HG02763 (cell line): Measurements from ENCODE around the gene SEPTIN6.
A peak's percentile ranks its signal among the peaks of the same experiment; 100 is the strongest.

Experiments
- ATAC-seq: cut with Tn5 transposase; IDR thresholded peaks from one replicate; pipeline ENCODE4 v1.9.1; 2021; ENCODE audit warnings: mild to moderate bottlenecking, moderate library complexity; ENCODE audit not compliant: unreplicated experiment

SEPTIN6 gene

DNA sequence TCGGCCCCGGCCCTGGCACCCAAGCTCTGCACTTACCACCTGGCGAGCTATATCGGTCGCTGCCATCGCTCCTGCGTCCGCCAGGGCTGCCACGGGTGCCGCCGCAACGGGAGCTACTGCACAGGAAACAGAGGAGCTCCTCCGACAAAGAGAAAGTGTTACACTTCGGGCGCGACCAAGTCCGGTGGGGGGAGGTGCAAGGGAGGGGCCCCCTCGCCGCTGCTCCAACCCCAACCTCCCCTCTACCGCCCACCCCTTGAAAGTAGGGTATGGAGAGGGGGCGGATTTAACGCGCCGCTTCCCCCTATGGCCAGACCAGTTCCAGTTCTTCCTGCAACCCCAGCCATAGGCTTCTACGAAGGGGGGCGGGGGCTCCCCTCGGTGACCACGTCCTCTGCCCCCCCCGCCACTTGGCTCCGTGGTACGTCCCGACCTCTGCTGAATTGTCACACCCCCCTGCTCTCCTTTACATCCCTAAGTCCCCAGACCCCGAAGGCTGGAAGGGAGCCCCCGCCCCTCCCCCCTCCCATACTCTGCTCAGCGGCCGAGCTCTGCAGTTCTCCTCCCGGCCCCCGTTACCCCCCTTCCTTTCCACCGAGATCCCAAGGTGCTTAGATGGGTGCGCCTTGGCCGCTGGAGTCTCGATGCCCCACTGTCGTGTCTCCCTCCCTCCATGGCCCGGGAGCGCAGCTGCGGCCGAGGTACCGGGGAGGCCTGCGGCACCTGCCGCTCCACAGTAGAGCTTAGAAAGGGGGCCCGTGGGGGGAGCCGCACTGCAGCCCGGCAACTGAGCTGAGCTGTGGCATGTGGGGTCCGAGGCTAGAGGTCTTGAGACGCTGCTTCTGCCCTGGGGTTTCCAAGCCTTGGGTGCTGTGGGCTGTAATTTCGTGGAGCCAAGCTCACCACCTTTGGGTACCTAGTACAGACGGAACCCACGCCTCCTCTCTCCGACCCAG, at the start of gene SEPTIN6:
Gene SEPTIN6 (minus strand): TSS at position 129 of the 956 bp plus-strand sequence. CDS start 63 bp downstream, at position 66.
- peak; percentile 55 for ATAC-seq

DNA sequence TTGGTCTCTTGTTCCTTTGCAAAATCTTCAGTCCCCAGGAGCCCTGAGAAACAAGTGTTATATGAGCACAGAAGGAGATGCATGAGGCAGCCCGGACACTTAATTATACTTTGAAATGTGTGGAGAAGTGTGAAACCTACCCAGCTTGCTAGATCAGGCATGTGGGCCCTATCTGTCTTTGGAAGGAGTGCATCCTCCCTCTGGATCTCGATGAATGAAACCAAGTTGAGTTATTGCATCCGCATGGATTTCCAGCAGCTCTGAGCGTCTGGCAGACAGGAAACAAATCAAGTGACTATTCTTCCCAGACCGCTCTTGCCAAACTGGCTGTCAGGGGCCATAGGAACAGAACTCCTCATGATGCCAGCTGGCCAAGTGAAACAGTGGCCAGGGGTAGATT, 45.8 kb upstream of the SEPTIN6 start:
- no peak for ATAC-seq

DNA sequence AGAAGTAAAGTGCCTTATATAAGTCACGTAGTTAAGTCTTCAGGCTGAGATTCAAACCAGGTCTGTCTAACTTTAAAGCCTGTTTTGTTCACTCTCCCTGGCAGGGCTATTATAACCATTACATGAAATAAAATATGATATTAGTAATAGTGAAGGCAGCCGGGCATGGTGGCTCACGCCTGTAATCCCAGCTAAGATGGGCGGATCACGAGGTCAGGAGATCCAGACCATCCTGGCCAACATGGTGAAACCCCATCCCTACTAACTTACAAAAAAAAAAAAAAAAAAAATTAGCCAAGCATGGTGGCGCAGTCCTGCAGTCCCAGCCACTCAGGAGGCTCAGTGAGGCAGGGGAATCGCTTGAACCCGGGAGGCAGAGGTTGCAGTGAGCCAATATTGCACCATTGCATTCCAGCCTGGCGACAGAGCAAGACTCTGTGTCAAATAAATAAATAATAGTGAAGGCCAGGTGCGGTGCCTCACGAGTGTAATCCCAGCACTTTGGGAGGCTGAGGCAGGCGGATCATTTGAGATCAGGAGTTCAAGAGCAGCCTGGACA, 43.3 kb upstream of the SEPTIN6 start:
- ATAC-seq = no peak

DNA sequence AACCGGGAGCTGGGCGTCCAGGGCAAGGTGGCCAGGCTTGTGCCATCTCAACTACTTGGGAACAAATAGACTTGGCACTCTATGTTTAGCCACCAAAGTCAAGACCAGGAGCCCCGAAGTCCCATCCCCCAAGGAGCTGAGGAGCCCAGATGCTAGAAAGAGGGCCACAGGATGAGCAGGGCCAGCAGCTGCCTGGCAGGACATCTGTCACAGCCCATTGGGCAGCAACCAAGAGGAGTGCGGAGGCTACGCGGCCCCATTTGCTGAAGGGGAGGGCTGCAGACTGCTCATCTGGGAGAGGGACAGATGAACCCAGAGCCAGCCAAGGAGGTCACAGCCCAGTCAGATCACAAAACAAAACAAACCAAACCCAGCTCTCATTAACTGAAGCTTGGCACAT, 42.5 kb upstream of the SEPTIN6 start:
- ATAC-seq = no peak

DNA sequence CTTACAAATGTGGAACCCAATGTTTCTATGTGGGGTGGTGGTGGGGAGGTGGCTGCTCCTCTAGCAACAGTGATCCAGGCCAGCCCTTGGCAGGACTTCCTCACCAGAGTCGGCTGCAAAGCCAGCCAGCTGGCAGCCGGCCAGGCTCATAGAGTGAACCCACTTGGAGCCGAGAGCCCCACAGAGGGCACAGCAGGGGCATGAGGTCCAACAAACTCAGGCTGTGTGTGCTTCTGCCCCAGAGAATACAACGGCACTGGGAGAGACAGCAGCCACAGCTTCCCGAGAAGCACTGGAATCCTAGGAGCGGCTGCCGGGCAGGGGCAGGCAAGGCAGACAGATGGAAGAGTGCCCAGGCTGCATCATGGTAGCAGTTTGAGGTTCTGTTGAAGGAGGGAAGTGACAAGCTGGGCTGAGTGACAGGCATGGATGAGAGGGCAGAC, 42.0 kb upstream of the SEPTIN6 start:
- no peak for ATAC-seq

DNA sequence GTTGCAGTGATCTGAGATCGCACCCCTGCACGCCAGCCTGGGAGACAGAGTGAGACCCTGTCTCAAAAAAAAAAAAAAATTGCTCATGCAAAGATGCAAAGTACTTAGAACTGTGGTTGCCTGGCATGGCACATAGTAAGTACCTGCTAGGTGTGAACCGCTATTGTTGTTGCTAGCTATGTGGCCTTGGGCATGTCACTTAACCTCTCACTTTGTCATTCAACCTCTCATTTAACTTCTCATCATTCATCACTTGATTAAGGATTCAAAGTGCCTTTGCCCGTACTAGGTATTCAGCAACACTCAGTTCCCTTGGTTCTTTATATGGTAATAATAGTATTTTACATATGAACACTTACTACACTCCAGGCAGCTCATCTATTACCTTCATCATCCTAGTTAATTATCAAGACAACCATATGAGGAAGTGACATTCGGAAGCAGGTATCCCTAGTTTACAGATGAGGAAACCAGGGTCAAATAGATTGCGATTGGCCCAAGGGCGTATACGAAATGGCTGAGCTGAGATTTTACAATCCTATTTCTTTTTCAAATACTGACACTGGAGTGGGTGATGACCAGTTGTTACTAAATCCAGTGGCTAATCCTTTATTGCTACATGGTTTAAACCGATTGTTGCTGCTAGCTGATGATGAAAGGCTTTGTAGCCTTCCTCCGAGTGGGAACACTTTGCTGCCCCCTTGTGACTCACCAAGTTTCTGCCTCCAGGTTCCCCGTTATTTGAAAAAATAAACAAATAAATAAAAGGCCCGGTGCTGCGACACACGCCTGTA, 36.6 kb upstream of the SEPTIN6 start:
- no peak for ATAC-seq

DNA sequence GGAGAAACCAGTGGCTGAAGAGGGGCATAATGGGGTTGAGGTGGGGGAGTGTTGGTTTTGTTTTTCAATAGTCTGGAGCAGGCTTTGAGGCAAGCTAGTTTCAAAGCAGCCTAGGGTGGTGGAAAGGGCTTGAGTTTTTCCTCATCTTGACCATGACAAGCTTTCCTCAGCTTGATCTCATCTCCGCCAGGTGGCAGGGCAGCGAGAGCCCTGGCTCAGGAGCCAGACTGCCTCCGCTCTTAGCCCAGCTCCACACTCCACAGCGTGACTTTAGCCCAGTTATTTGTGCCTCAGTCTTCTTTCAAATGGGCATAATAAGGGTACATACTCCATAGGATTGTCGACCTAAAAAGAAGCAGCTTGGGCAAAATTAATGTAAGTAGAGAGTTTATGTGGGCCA, 35.5 kb upstream of the SEPTIN6 start:
- no peak for ATAC-seq

DNA sequence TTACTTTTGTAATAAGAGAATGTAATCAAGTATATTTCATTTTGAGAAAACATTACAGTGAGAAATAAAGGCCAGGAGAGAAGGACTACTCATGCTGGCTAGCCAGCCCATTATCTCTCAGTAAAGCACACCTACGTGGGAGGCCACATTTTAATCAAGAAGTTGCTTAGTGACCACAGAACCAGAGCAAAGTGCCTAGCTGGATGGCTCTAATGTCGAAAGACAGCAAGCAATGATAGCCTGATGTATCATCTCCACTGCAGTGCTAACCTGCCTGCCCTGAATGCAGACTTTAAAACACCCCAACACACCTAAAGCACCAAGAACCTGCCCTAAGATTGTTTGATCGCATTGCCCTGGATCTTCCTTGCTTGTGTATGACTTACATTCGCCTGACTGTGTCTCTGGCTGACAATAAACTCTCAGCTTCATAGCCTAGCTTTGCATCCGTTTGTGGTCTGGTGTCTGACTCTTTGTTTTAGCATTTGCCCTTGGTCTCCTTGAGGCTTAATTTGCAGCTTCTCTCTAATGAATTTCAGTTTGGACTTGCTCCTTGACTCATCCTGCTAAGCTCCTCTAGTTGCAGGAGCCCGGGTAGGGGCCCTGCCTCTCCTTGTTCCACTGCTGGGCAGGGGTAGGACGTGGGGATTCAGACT, 34.1 kb upstream of the SEPTIN6 start:
- no peak for ATAC-seq

DNA sequence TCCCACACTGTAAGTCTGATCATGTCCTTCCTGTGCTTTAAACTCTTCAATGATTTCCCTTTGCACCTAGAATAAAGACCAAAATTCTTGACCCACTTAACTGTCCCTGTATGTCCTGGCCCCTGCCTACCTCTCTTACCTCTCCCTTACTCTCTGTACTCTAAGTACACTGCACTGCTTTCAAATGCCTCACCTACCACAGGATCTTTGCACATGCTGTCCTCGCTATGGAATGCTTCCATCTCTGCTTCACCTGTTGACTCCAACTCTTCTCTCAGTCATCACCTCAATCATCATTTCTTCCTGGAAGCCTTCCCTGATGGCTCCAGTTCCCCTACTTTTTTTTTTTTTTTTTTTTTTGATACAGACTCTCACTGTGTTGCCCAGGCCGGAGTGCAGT, 29.0 kb upstream of the SEPTIN6 start:
- no peak for ATAC-seq

DNA sequence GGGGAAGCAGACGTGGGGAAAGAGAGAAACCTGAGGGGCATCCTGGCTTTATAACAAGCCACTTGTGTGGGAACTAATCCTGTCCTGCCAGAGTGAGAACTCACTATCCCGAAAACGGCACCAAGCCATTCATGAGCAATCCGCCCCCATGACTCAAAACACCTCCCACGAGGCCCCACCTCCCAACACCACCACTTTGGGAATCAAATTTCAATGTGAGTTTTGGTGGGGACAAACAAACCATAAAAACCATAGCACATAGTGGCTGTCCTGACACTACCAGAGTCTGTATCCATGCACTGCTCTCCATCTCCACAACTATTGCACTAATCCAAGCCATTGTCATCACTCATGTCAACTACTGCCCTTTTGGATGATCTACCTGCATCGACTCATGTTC, 28.5 kb upstream of the SEPTIN6 start:
- no peak for ATAC-seq

DNA sequence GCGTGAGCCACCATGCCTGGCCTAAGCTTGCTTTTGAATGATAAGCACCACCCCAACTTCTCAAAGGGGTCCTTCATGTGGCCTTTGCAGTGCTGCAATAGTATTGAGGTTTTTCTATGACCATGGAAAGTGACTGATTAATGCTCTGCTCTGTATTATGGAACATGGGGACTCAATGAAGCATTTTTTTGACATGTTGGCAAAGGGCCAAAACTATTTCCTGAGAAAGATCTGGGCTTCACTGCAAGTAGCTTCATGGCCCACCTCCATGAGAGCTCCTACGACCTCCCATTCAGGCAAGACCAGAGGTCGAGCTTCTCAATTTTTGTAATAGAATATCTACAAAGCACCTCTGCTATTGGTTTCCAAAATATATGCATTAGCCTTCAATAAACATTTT, 16.7 kb upstream of the SEPTIN6 start:
- no peak for ATAC-seq

DNA sequence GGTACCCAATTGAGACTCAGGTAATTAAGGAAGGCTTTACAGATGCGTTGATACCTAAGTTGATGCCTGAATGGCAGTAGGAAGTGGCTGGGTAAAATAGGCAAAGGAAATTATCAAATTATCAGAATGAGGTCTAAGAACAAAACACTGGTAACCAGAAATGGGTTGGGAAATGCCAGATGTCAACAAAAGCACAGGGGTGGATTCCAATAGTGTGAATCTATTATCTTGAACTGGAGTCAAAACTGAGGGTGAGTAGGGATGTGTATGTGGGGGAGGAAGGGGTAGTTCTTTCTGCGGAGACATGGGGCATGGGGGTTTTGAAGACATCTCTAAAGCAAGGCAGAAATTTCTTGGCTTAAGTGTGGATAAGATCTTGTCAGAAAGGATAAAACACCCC, 16.0 kb upstream of the SEPTIN6 start:
- ATAC-seq = no peak

DNA sequence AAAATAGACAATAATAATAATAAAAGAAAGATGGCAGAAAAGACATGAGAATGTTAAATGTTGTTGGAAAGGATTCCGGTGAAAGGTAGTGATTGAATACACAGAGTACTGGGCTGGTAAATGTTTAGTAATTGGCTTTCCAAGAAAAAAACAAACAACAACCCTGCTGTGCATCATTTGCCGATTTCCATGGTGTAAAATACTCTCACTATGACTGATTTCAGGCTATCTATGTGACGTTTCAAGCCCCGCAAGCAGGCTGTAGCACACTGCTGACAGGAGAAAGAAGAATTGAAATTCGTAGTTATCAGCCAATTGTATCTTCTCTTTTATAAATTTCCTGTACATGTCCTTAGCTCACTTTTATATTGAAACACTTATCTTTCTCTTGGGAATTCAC, 13.6 kb upstream of the SEPTIN6 start:
- no peak for ATAC-seq

DNA sequence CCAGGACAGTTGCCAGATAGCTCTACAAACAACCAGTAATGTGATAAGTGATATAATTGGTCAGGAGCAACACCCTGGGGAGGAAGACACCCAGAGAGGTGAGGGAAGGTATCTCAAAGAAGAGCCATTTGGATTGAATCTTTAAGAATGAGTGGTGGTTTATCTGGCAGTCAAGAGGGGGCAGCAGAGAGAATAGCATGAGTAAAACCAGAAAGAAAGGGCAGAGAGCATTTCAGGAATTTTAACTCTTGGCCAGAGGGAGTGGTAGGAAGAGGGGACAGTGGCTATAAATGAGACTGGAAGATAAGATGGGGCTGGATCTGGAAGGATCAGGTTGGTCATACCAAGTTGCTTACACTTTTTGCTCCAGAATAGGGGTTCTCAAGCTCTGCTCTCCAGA, 5.9 kb upstream of the SEPTIN6 start:
- ATAC-seq = no peak

DNA sequence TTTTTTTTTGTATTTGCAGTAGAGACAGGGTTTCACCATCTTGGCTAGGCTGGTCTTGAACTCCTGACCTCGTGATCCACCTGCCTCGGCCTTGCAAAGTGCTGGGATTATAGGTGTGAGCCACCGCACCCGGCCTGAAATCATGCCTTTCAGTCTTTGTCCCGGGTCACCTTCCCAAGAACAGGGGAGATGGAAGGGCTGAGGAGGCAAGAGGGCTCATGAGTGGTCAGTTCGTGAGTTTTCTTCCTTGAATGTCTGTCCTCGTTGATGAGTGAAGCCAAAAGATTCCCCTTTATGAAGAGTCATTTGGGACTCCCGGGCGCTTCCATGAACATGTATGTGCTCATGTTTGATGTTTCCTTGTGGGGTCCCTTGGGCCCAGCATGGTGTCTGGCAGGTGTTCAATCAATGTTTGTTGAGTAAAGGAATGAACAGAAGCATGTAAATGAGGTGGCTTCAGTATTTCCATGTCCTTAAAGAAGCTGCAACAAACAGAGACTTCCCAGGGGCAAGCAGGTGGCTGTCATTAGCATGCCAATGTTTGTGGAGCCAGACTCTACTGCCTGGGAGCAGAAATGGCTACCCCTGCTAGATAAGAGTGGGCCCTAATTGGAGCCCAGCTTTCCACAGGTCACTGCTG, 3.4 kb upstream of the SEPTIN6 start:
- no peak for ATAC-seq

DNA sequence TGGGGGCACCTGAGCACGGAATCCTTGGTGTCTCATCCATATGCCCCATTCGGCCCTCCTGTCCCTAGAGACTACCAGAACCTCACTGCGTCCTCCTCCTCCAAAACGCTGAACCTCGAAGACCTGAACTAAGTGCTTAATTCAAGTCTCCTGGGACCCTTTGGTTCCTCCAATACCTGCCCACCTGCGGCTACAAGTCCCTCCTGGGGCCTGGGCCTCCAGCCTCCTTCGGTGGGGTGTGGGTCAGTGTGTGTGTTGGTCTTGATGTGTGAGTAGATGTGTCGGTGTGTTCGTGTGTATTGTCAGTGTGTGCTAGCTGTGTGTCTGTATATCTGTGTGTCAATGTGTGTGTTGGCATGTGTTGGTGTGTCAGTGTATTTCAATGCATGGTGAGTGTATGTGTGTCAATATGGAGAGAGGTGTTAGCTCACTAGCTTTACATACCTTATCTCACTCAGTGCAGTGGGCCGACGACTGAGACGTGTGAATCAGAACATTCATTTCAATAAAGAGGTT, 2.6 kb upstream of the SEPTIN6 start:
- ATAC-seq = no peak

DNA sequence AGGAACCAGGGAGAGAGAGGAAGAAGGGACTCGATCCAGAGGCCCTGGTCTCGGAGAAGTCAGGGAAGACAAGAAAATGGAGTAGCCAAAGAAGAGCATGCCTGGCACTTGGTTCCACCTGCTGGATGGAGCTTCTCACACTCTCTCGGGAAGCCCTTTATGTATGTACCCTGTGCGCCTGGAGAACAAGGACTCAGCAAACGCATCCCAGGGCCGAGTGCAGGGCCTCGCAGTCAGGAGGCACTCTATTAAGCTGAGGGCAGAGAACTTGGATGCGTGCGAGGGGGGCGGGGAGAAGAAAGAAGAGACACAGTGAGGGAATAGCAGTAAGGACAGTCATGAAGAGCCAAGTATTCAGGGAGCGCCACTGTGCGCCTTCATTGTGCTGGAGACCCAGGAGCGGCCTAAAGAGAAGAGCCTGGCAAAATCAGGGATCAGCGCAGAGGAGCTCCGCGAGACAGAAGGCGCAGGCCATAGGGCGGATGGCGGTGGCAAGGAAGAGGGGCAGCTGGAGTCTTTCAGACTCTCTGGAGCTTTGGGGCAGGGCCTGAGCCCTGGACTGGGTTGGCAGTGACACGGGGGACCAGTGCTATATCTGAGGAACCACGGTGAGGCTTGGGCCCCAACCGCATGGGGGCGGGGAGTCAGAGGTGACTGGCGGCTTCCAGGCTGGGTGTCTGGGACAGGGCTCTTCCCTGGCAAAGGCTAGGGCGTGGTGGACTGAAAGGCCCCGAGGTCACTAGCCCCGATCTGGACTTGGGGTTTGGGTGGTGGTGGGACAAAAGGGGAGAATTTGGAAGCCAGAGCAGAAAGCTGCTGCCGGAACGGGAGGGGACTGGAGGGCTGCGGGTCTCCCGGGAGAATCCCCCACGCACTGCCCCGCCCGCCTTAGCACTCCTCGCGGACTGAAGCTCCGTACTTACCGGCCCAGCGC, 1.9 kb upstream of the SEPTIN6 start:
- ATAC-seq = no peak

DNA sequence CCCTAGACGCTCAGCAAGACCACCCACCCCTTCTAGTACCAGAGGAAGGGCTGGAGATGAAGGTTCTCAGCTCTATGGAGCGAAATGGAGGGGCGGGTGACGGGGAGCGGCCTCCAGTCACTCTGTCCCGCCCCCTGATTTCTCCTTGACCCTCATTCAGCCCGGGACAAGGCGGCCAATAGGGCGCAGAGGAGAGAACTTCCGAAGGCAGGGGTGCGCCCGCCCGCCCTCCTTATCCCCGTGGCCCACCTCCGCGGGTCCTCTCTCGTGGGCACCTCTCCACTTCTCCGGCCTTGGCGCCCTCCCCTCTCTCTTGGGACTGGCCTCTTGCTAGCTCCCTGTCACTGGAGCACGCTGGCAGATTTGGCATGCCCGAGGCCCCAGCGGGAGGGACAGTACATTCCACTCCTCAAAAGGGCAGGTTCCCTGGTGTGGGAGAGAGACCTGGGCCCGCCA, 1.1 kb upstream of the SEPTIN6 start:
- no peak for ATAC-seq
